Activated CD4-positive, alpha-beta T cell treated with anti-CD3 and anti-CD28 coated beads, Interleukin-10, Interleukin-2, amounts not matched to agents 100 ng/mL and 50 ng/mL, durations not matched to agents 16 hours and 8 hours (primary cell): ENCODE measurements around the gene RAB6B.
A peak's percentile ranks its signal among the peaks of the same experiment; 100 is the strongest.

ENCODE experiments used
- DNase-seq: peaks from one replicate; pipeline ENCODE4 v3.0.0-alpha.2; 2020

The RAB6B gene

DNA sequence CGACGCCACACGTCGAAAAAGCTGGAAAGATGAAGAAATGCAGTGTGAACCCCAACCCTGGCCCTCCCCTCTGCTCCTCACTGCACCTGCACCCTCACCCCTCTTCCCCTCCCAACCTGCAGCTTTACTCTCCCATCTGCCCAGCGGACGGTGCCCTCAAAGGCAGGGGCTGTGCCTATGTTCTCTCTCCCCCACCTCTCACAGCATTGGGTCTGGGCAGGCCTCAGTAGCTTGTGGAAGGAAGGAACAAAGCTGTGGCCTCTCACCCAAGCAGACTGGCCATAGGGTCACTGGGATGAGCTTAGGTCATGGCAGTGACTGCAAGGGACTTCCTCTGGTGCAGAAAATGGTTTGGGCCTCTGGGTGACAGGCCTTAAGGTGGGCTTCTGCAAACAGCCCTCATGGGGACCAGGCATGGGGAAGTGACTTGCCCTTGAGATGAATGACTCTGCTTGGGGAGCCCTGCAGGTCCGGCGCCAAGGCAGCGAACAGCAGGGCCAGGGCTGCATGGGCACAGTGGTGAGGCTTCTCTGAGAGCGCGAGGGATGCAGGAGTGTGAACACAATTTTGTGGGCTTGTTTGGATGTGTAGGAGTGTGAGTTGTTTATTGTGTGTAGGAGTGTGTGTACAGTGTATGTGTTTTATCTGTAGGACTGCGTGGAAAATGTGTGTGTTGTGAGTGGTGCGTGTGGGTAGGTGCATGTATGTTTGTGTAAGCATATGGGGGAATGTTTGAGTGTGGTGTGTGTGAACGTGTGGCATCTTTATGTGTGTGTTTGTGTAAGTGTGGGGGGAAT lies 60.9 kb downstream of the RAB6B start:
- DNase-seq = no peak

DNA sequence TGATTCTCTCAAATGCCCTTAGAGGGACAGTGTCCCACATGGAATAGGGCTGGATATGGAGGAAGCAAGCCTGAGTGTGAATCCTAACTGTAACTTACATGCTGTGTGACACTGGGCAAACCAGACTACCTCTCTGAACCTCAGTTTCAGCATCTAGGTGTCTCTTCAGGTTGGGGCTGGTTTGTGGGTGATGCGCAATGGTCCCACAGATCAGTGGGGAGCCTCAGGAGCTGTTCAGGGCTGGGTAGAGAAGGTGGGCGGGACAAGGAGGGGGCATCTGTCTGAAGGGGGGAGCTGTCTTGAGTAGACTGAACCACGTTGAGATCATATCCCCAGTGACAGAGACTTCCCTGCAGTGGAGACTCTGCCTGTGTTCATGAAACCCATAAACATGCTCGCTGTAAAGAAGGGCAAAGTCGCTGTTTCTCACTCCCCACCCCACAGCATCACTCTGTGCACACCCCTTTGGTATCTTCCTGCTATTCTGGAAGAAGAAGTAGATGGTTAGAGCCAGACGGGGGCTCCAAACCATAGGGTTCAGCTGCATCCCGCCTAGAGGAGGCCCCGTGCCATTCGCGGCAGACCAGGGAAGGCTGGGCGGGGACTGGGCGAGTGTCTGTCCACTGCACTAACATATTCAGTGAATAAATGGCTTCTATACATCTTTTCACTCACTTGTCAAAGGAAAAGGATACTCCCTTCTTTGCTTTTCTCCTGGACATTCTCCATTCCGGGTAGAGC lies 61.6 kb downstream of the RAB6B start:
- no peak for DNase-seq

DNA sequence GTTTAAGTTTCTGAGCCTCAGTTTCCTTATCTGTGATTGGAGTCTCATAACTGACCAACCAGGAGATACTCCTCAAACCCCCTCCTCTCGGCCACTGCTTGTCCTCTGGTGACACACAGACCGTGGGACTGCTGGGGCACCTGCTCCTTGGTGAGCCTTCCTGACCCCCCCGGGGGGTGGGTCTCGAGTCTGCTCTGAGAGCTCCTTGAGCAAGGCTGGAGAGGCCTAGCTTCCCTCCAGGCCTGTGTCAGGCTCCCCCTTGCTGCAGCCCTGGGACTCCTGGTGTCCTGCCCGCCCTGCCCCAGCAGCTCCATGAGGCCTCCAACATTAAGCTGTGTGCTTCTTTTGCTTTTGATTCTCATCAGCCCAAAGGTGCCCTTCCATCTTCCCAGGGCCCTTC lies 62.4 kb downstream of the RAB6B start:
- no peak for DNase-seq

DNA sequence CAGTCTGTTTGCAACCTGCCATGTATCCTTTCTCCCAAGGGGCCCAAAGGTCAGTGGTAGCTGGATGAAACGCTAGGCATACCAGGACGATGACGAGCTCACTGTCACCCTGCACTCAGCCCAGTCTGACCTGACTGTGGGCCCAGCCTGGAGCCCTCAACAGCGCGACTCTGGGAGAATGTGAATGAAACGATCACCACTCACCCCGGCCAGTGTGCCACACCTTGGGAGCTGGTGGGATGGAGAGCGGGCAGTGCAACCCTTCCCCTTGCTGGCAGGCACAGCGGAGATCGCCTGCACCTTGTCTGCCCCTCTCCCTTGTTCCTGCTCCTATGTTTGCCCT lies 62.9 kb downstream of the RAB6B start:
- no peak for DNase-seq

DNA sequence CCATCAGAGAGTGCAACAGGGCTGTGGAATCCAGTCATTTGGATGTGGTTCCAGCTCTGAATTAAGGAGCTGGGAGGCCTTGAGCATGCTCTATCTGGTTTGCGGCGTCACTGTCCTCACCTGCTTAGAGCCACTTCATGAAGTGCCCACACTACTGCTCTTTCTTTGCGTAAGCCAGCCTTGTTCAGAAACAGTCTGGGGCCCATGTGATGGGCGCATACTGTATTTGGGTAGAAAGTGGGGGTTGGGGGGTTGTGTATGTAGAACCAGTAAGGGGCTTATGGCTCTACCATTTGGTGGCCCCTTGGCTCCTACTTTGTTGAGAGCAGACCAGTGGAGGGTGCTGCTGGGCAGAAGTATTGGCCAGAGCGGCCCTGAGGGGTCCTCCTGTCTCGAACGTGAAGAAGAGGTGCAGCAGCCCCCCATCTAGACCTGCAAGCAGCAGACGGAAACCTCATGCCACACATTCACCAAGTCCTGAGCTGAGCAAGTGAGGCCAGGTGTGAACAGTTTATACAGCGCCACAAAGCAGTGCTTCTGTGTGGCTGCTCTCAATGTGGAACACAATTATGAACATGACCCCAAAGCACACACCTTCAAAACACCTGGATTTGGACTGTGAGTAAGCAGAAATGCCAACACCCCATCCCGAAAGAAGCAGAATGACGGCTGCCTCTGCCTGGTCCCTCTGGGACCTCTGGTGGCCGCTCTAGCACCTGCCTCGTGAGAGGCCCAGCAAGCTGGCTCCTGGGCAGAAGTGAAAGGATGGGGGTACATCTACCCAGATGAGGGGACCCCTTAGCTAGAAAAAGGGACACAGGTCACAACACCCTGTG lies 63.5 kb downstream of the RAB6B start:
- no peak for DNase-seq

DNA sequence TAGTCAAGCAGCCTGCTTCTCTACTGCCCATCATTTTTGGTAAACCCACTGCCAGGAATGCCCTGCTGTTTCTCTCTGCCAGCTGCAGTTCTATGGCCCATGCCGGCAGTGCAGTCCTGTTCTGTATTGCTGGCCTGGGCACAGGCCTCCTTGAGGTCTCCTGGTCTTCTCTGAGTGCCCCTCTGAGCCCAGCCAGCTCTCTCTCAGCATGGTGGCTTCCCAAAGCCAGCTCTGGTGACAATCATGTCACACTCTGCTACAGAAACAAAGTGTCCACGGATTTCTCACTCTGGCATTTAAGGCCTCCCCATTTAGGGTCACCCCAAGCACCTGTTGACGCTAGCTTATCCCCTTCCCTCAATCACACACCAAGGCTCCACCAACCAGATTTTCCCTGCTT lies 65.6 kb downstream of the RAB6B start:
- DNase-seq = no peak

DNA sequence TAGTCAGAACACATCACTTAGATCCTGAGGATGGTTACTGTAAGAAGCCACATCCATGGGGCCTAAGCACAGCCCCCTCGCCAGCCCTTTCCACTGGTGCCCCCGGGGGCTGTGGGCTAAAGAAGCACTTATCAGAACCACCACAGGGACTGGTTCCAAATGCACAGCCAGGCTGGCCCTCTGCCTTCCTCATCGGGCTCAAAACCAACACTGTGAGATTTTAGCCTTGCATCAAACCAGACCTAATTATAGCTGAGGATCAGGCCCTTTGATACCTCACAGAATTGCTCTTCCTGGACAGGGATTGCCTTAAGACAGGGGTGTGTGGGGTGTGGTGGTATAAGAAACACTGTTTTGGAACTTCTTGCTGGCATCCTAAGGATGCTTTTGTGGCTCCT lies 66.4 kb downstream of the RAB6B start:
- DNase-seq = no peak

DNA sequence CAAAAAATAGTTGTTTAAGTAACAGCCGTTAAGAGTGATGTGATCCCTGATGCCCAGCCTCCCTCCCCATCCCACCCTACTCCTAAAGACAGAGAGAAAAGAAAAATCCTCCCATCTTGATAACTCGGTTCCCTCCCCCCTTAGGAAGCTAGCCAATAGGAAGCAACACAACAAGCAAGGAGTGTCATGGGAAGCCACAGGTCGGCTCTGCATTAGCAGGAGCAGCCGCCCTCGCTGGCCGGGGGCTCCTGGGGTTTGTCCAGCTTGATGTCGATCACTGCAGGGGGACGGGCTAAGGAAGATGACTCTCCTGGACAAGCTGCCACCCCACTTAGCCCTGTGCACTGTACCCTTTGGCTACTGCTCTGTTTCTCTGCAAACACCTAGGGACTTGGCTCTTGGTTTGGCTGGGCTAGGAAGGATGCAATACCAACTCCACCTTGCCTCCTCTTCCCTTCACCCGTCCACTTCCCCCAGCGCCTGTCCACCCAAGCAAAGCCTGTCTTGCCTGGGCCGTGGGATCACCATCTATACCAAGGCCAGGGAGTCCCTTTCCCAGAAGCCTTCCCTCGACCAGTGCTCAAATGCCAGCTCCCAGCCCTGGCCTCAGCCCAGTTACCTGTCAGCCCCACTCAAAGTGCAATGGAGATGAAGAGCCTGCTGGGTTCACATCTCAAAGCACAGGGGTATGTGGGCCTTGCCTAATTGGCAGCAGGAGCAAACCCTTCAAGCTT lies 66.9 kb downstream of the RAB6B start:
- no peak for DNase-seq

DNA sequence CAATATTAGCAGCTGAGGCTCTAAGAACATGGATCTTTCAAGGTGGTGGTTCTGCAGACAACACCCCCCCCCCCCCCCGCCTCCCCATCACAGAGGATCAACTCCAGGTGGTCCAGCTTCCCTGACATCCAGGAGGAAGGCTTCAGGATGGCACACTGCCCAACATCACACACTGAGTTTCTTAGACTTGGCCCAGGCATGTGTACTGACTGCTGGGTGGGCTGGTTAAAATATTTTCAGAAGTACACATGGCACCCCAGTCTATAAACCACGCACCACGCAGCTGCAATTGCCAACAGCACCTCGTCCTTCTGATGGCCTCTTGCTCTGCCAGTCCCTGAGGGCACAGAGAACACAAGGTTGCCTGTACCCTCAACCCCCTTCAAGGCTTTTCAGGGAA lies 68.0 kb downstream of the RAB6B start:
- no peak for DNase-seq

DNA sequence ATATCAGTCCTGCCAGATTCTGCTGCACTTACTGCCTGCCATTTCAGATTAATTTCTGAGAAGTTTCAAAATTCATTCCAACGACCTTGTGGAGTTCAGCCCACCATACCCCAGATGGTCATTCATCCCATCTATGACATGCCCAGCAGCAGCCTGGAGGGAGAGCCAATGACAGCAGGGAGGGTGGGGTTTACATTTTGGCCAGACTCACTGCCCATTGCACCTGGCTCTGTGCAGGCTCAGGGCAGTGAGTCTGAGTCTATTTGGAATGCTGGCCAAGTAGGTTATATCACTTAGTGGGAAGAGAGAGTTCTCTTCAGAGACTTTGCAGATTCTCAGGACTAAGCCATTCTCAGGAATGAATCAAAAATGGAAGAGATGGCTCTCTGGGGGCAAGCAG lies 68.5 kb downstream of the RAB6B start:
- no peak for DNase-seq

DNA sequence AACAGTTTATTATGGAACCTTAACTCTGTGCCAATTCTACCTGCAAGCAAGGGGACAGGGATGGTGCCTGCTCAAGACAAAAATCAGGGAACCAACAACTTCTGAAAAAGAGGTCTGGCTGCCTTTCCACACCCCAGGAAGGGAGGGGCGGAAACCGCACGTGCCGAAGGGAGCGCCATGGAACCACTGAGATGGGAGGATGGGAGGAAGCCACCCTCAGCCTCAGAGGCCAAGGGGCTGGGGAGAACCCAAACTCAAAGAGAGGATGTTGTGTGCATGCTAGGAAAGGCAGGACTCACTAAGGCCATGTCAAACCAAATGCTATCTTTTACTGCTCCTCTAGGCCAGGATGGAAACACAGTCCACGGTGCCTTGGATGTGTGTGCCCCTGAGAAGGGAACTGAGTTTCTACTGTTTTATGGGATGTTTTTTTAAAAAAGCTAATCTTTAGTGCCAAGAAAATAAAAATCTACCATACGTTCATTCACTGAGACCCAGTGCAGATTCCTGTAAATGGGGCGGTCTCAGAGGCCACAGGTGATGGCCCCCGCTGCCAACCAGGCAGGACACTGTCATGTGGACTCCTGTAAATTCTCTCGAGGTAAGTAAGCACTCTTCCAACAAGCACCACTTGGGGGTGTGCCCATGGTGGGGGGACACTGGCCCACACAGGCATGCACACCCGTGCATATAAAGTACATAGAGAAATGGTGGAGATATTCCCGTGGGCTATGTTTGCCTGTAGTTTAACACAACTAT lies 69.5 kb downstream of the RAB6B start:
- DNase-seq = no peak

DNA sequence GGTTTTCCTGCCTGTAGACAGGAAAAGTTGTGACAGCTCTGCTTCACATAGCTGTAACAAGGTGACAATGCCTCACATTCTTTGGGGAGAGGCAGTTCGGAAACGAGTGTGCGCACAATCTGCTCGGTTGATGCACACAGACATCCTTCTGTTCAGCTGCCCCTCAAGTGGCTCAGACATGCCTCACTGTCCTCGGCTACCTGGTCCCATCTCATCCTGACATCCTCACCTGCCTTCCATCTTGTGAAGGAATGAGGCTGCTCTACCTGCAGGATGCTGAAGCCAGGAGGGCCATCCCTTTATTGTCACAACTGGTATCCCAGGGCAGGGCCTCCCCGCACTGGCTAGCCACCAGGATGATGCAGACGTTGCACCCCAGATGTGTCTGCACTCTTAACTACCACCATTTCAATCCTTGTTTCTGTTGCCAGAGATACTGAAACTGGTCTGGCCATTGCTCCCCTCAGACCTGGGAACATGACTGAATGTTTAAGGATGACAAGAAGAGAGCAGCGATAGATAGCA lies 70.7 kb downstream of the RAB6B start:
- DNase-seq = no peak

DNA sequence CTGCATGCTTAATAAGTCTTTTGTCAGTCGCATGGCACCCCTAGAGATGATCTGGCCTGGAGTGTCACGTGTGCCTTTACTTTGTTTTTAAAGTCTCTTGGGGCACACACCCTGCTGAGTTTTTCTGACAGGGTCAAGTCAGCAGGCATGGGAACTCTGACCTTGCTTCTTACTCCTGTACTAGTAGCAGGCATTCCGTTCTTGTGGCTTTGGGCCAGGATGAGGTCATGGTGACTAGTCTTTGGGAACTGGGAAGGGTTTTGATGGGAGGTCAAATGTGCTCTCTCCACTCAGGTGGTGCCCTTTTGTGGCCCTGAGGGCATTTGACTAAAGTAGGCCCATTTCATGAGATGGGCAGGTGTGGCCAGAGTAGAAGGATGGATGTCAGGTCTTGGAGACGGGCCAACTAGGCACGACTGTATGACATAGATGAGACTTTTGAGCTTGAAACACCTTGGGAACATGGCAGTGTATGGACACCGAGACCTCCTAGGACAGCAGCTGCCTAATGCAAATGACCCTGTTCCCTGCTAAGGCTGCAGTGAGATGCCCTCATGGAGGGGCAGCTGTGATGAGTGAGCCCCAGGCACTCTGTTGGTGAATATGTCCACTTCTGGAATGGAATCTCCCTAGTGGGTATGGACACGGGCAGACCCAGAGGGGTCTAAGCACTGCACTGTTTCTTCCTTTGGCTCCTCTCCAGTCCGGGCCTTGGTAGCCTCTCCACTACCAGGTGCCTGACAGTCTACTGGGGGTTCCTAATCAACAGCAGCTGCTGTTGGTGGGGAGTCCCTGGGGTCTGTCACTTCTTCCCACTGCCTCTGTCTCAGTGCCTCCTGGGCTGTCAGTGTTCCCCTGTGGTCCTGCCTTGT lies 73.7 kb downstream of the RAB6B start:
- DNase-seq = no peak

DNA sequence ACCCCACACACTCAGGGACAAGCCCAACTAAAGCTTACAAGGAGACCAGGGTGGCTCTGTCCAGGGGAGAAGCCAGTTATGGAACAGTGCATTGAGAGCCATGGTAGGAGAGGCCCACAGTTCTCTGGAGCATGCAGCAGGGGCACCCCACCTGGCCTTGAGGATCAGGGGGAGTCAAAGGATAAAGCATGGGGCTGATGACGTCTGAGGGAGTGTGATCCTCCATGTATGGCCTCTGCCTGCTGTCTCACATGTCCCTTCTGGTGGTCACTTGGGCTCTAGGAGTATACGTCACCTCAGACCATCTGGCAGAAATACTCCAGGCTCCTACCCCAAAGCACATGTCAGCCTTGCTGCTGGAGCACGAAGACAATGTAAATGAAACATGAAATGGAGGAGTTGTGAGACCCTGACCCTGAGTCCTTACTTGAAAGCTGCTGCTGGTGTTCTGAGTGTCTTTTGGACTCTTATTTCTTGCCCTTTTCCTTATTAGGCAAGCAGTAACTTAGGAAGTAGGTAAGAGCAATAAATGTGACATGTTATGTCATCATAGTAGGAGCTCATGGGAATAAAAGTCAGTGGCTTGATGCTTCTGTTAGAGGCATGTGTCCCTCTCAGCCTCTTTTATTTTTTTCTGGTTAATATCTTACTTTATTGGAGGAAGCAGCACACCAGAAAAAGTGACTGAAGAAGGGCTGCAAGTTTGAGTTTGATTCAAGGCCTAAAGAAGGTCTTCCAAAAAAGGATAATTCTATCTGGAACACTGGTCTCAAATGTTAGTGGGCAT lies 74.6 kb downstream of the RAB6B start:
- no peak for DNase-seq

DNA sequence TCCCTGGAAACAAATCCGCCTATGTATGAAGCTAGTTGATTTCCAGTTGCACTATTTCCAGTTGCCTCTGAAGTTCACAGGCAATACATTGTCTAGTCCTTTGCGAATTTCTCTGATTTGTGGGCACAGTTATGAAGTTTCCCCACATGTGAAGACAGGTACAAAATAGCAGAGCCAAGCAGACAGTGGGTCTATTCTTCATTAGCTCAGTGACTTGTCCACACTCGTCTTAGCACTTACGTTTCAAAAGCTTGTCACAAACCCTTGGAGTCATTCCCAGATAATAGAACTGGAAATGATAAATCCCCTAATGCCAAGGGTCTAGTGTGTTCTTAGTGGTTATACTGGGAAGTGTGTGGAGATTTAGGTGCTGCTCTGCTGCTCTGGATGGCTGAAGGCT lies 75.6 kb downstream of the RAB6B start:
- DNase-seq = no peak

DNA sequence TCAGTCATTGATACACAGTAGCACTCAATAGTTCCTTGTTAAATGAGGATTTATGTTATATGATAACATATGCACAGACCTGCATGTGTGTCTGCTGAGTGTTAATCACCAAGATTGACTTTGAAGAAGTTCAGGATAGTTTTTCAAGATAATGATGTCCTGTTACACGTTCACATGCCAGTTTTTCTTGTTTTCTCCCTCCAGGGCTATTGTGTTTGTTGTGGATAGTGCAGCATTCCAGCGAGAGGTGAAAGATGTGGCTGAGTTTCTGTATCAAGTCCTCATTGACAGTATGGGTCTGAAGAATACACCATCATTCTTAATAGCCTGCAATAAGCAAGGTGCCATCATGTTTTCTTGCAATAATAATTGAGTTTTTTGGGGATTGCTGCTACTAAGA lies 80.3 kb downstream of the RAB6B start:
- no peak for DNase-seq

DNA sequence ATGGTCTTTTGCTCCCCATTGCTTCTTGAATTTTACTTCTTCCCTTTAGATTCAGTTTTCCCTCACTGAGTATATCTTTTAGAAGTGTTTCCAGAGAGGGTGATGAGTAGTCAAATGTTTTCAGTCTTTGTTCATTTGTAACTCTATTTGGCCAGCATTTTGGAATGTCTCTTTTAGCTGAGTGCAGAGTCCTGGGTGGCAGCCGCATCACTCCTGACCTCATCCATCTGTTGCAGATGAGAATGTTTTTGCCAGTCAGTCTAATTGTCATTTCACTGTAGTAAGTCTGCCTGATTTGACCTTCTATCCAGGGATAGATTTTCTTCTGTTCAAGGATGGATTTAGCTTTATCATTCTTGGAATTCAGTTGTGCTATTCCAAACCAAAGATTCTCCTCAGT lies 82.8 kb downstream of the RAB6B start:
- no peak for DNase-seq

DNA sequence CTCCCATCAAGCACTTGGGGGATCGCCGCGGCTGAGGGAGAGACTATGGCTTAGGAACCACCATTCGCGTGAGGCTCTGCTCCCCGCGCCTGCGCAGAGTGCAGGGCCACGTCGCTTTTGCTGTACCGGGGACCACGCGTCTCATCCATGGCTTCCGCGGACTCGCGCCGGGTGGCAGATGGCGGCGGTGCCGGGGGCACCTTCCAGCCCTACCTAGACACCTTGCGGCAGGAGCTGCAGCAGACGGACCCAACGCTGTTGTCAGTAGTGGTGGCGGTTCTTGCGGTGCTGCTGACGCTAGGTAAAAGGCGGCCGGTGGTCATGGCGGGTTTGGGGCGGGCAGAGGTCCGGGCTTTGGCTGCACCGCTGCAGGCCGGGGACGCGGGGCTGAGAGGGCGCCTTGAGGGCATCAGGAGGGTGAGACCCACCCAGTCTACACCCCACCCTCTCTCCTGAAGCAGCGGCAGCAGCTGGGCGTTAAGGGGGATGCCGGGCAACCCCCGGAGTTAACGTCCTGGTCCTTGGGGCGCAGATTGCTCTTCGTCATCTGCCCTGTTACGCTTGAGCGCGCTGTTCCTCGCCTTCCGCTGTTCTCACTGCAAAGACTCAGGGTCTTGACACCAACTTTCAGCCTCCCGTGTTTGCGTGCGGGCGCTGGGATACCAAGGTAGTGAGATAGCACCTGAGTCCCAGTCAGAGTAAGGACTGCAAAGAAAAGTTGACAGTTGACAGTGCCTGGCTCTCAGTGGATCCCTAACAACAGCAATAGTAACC lies 89.8 kb downstream of the RAB6B start, which contains the start of gene SRPRB:
SRPRB (plus strand) TSS at position 114 of the 774 bp plus-strand sequence; CDS start at position 148, 34 bp downstream.
- DNase-seq = peak; percentile 99

DNA sequence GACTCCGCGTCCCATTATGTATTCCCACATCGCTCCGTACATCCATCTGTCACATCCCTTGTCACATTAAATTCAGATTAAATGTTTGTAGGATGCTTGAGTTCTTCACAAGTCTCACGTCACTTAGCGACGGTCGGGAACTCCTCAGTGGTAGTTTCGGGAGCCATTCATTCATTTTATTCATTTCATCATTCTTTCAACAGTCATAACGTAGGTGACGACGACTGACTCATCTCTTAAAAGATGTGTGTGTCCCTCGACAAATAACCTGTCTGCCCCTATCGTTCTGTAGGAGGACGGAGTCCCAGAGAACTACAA lies 90.3 kb downstream of the RAB6B start:
- DNase-seq = no peak
